Stimulated activated naive CD8-positive, alpha-beta T cell treated with anti-CD3 and anti-CD28 coated beads, Interleukin-15, Interleukin-2, amounts not matched to agents 100 U/mL and 50 U/mL, for 24 hours (primary cell): ENCODE results near the gene GADL1.

Experiments used
- ATAC-seq: fragments of 150-1000 bp; cut with Tn5 transposase; one replicate; pipeline ENCODE4 v1.10.0; 2021
- DNase-seq: peaks from one replicate; pipeline ENCODE4 v3.0.0; 2021

Gene GADL1

DNA sequence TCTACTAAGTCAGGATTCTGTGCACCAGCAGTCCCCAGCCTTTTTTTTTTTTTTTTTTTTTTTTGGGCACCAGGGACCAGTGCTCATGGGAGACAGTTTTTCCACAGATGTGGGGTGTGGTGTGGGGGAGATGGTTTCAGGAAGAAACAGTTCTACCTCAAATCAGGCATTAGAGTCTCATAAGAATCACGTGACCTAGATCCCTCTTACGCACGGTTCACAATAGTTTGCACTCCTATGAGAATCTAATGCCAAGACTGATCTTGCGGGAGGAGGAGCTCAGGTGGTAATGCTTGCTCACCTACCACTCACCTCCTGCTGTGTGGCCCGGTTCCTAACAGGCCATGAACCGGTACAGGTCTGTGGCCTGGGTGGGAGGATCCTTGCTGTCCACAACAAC, 88.8 kb downstream of the GADL1 start:
- no peak for ATAC-seq
- DNase-seq = no peak

DNA sequence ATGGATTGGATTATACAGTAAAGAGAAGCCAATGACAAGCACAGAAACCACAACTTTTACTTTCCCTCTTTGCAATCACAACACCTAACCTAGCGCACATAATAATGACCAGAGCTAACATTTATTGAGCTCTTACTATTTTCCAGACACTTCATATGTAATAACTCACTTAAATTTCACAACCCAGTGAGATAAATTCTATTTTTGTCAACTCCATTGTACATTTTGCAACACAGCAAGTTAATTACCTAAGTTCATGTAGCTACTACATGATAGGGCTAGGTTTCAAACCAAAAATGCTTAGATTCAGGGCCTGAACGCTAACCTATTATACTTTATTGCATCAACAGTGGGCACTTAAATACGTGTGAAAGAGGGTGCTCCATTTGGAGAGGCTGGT, 89.5 kb downstream of the GADL1 start:
- ATAC-seq (no peak), DNase-seq (no peak)

DNA sequence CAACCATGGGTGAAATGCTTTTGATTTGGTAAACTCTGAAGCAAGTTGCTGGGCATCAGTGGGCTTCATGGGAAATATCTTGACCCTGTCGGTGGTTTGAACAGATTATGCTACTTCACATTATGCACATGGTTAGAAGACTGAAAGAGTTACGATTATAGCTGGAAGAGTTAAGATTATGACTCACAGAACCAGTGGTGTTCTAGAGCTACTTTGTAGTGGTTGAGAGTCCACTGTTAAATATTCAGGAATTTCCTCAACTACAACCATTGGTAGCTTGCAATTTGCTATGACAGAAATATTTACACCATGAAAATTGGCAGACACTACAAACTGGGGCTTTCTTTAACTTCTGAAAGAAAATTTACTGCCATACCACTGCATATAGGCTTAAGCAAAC, 99.3 kb downstream of the GADL1 start:
- DNase-seq (no peak), ATAC-seq (no peak)

DNA sequence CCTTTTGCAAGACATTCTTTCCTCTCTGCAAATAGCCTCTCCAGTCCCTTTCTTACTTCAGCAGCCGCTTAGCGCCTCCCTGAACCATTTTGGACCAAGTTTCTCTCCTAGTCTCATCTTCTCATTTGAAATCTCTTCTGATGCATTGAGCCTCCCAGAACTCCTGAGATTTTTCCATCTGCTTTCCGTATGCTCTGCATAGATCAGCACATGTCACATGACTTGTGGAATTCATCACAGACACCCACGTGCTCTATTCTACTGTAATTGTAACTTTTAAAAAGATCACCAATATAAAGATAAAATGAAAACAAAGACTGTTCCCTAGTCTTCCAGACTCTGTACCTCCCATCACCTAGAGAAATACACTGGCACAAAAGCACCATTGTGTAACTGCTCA, 100.7 kb downstream of the GADL1 start:
- DNase-seq = no peak
- ATAC-seq = no peak

DNA sequence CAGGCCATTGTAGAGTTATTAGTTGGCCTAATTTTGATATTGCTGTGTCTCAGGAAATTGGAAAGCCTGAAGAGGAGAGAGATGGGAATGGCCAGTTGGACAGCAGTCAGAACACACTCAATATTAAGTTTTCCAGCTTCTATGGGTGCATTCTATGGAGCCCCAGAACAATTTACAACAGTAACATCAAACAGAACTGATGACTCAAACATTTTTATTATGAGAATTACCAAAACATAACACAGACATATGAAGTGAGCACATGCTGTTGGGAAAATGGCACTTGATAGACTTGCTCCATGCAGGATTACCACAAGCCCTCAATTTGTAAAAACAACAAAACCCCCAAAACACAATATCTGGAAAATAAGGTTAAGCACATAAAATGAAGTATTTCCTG, 104.3 kb downstream of the GADL1 start:
- DNase-seq (no peak), ATAC-seq (no peak)

DNA sequence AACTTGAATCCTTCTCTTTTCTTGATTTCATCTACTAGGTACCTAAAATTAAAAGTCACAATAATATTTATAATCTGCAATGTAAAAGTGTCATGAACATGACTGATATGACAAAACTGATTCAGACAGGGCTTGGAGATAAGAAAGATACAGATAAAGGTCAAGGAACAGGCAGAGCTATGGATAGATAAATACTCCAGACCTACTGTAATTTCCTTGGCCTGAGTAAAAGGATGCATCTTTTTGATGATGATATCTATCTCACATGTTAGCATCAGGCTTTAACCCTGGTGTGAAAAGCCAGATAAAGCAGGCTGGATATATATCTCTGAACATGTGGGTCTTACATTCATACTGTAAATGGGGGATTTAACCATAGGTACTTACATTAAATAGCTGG, 108.1 kb downstream of the GADL1 start:
- no peak for DNase-seq

DNA sequence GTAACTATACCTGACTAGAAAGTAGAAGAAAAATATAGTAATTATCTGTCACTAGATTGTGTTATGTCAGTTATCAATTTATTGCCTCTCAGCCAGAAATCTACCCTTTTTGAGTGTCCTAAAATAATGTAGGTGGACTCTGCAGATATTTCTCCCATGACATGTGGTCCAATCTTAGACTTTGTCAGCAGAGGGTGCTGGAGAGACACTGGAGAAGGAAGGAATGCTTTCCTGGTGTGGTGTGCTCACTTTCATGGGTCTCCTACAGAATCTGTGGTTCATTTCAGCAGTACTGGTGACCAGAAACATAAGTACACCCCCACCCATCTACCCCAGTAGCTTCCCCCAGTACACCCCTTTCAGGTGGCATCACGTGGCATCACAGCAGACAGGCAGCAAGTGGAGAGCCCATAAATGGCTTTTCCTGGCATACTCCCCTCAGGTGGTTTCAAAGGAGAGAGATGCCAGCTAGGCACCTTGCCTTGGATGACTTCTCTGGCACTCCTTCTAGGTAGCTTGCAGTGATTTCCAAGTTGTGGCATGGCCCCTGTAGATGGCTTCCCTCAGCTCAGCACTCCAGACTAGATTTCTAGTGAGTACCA, 114.7 kb downstream of the GADL1 start:
- peak; percentile 23 for ATAC-seq

More for the DNA sequence above, 108.1 kb downstream of the GADL1 start:
- no peak for ATAC-seq

DNA sequence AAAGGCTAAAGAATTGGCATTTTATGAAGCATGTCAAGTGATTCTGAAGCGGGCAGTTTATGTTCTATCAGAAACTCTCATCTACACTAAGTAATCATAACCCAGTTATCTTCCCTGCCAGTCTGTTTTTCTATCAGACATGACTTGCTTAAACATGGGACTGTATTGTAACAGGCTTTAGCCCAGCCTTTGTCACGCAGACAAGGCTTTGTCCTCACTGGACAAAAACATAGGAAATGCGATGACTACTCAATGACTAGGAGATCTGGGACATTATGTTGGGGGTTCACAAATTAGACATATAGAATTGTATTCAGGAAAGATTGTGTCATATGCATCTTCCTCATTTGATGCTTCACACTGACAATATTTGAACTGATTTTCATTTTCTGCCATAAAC, 115.5 kb downstream of the GADL1 start:
- ATAC-seq = no peak
- no peak for DNase-seq

More for the DNA sequence above, 114.7 kb downstream of the GADL1 start:
- no peak for DNase-seq

DNA sequence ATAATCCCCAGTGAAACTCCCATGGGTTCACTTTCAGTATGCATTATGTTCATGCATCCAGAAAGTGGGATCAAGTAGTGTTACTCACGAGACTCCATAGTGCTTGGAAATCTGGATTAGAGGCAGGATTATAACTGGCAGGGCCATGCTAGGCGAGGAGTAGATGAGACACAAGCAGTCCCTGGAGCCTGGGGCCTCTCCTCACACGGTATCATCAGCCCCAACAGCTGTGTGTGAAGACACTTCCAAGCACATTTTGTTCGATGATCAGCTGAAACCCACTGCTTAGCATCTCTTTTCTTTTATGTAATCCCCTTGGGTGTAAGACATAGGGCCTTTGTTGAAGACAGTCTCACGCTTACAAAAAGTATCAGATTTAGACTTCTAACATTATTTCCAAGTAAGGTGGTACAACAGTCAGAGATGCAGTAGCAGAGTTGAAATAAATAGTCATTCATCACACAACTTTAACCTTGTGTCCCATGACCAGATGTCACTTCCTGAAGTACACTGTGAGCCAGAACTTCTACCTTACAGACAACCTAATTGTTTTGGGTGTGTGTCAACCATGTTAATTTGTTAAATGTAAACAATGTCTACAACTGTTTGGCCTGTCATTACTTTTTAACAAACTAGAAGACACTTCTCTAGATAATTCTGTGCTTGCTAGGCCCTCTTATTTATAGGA, 116.9 kb downstream of the GADL1 start:
- no peak for DNase-seq

DNA sequence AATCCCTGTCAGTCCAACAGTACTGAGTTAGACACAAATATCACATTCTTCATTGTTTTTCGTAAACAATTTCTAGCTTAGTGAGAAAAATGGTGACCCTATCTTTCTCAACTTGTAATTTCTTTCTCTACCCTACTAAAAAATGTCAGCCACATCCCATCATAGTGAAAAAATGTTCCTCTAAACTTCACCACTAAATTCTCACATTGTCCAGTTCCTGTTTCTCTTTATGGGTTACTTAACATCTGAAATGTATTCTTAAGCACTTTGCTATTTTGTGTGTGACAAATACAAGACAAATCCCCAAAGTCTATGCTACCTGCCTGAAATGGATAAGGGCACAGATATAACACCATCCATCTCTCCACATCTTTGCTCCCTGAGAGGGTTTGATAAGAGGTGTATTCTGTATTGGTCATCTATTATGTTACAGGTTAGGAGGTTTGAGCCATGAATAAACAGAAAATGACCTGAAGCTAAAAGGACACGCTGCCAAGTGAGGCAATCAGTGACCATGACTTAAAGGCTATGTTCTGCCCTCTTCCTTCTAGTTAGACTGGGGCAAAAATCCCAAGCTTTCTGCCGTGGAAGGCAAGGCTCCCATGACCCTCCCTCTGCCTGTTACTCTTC, 118.2 kb downstream of the GADL1 start:
- DNase-seq (no peak), ATAC-seq (no peak)

More for the DNA sequence above, 116.9 kb downstream of the GADL1 start:
- no peak for ATAC-seq

DNA sequence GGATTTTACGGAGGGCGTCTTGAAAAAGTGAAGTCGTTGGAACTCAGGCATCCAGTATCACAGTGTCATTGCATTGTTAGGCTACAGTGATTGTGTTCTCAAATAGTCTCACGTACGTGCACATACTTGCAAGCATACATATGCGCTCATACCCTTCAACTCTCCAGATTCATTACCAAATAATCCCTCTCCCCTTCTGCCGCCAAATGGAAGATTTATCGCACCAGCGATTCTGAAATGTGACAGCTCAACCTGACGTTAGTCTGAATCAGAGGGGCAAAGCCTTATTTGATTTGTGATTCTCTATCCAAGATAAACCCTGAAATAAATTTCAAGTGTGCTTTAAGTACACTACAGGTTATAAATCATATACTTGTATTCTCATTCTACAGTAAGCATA, 119.4 kb downstream of the GADL1 start:
- DNase-seq (no peak), ATAC-seq (no peak)

DNA sequence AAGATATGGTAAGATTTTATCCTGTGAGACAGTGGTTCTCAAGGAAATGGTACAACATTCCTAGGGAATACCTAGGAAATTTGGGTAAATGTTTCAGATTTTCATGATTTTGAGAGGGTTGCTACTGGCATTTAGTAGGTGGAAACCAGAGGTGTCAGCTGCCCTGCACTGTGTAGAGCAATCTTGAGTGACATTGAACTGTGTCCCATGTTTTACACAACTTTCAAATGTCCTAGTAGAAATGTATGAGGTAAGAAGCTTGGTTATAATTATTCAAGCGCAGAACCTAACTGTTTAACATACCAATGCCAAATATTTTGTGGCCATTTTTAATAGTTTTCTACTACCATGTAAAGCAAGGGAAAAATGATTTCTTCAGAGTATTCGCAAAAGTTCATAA, 120.4 kb downstream of the GADL1 start:
- ATAC-seq (no peak), DNase-seq (no peak)

DNA sequence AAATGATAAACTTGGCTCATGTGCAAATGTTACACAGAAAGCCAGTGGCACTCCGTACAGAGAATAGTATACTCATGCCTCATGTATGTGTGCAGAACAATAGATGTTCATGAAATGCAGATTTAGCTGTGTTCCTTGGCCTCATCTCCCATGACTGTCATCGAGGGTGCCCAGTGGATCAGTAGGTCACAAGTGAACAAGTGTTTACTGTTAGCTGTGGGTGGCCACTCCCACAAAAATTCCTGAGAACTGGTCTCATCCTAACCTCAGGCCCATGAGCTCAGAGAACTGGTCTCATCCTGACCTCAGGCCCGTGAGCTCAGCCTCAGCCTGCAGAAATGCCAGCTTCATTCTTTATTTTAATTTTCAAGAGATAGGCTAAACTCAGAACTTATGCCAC, 124.1 kb downstream of the GADL1 start:
- no peak for DNase-seq
- ATAC-seq = no peak

DNA sequence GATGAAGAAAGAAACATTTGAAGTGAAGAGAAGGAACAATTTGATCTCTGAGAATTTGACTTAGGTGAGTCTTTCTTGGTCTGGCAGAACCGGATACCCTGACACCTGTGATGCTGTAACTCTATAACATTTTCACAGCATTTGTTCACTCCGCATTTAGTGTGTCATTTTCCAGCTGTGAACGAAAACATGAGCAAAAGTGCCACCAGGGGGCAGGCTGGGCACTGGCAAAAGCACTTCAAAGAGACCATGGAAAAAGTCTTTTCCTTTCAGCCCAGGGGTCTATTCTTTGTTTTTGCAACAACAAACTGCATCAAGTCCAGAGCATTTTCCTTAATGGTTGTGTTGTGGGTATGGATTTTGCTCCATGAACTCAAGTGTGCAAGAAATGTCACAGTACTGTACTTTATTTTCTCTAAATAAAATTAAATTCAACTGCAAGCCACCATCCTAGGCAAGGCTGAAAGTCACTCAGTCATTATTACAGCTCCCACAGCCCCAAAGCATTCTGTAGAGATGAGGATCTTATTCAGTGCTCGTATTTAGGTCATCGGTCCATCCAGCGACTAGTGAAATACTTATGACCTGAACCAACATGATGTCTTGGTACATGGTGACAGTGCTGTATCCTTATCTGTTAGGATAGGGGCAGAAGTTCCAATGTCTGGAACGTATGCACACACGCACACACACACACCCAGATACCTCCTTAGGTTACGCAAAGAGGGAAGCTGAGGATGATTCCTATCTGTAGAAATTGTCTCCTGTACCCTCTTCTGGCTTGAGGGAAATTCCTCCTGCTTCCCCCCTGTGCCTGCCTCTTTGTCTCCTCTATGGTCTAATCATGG, 125.5 kb downstream of the GADL1 start:
- ATAC-seq (no peak), DNase-seq (peak; percentile 75)

DNA sequence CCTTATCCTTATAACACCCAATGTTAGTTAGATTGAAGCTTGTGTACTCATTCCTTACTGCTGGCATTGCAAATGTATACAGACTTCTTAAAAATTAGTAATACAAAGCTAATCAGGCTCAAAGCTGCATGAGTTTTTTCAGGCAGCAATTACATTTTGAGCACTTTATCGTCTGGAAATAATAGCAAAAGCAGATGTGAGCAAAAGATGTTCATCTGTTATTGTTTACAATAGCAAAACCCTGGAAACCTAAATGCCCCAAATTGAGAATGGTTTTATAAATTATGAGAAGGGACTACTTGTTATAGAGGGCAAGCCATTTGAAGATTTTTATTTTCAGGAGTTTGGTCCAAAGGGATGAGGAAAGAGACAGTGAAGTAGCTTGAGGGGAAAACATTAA, 126.4 kb downstream of the GADL1 start:
- DNase-seq = no peak
- no peak for ATAC-seq

DNA sequence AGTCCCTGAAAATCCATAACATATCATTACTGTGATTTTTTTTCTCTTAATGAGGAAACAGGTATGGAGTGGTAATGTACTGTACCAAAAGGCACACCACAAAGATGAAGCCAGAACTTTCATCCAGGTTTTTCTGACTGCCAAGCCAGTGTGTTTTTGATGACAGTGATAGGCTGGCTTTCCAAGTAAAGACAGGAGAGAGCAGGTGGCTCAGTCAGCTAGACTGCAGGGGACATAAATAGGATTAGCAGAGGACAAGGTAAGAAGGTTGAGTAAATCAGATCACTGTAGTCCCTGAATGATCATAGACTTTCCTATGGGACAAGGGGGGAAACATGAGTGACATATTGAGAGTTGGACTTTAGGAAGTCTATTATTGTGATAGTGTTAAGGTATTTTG, 127.9 kb downstream of the GADL1 start:
- no peak for ATAC-seq
- no peak for DNase-seq

DNA sequence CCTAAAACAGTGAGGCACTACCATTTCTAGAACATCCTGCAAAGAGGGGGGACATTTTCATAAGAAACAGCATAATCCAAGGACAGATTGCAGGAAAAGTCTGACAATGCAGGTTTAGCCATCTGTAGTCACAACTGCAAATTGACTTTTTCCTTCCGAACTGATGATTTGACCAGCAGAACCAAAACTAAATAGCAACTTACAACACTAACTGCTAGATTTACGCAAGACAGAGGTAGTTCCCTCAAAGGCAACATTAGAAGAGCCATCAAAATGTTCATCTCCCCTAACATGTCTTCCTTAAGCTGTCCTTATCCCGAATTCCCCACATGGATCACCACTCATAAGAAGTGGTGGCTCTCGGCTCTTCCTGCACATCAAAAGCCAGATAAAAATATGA, 129.6 kb downstream of the GADL1 start:
- DNase-seq = no peak
- no peak for ATAC-seq

DNA sequence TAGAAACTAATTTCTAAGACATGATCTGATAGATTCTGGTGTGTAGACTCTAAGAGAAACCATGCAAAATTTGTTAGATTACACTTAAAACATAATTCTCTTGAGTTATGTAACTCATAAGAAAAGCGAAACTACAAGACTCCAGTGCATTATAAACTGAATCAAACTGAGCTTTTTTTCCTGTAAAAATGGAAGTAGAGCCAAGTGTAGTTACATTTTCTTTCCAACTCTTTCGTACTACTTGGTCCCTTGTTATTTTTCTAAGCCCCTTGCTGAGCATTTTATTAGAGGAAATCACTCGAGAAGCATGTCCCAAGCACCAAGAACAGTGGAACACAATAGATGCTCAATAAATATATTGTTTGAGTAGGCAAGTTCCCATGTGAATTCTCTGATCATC, 130.2 kb downstream of the GADL1 start:
- no peak for DNase-seq
- no peak for ATAC-seq

DNA sequence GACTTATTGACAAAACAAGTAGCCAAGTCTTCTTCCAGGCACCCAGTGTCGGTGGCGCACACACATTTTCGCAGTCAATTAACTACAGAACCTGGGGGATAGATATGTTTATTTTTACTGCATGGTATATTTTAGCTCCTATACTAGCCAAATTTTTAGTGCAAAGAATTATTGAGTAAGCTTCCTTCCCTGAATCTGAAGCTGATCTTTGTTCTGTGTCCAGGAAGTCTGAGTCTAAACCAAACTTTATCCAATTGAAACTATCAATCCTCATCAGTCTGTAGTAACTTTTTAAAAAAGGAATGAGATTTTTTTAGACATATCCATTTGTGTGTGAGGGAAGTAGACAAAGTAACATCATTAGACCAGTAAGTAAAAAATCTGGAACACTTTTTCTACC, 133.1 kb downstream of the GADL1 start:
- DNase-seq (no peak), ATAC-seq (no peak)

DNA sequence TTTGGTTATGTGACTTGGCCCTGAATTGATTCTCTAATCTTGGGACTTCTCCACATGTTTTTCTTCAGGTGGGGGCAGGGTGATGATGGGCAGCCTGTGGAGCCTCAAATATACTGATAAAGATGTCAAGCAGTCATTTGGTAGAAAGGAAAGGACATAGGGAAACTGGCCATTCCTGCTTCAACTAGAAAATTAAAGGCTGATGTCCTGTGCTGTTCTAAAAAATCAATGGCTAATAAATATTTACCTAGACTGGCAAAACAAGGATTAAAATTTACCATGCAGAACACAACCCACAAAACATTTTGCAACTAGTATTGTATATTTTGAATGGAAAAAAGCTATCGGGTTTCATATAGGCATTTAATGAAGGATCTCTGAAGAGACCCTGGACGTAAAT, 133.7 kb downstream of the GADL1 start:
- DNase-seq = no peak
- no peak for ATAC-seq

DNA sequence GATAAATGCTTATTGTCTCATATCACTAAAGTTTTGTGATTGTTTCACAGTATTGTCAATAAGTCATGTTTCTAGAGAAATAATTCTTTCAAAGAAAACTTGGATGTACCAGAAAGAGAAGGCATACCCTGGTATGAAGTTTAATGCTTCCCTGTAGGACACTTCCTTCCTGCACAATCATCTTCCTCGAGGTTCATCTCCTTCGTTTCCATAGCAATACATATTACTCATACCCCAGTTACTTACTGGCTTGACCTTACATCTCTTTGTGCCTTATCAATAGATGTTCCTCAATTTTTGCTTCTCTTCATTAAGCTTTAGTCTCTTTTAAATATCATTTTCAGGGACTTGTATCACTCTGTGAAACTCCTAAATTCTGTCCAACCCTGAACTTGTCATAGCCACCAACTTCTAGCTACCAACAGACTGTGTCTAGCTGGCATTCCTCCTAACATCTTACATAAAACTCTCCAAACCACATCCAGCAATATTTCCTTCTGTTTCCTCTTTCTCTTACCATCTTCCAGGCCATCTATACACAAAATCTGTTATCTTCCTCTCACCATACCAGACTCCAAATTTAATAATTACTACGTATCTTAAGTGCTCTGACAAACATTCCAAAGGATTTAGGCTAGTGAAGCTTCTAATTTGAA, 134.3 kb downstream of the GADL1 start:
- no peak for DNase-seq
- no peak for ATAC-seq

DNA sequence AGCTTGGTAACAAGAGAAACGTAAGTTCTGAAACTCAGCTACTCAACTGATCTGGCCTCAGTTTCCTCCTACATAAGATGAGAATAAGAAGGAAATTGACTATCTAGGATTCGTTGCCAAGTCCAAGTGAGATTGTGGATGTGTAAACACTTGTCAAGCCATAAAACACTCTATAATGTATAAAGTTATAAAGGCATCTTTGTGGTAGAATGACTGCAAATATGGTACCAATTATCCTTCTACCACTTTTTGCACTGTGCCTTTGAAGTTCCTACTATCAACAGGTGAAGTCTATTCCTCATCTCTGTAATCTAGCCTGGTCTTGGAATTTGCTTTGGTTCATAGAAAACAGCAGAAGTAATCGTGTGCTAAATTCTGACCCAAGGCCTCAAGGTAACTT, 138.2 kb downstream of the GADL1 start:
- DNase-seq = no peak
- ATAC-seq = no peak
